GM19438 (cell line): ENCODE measurements around the gene ZNF556.
"Not testable (repeated sequence)": the region's sequence is repeated elsewhere in the genome, so short reads cannot be mapped to it uniquely, and the experiment has no call there.

Experiments
- ATAC-seq: cut with Tn5 transposase; IDR thresholded peaks from one replicate; pipeline ENCODE4 v1.9.1; 2021; ENCODE audit warnings: low read depth; ENCODE audit not compliant: unreplicated experiment

Gene ZNF556

GRCh38 chr19:2852598-2852997, 14.5 kb upstream of the ZNF556 start:
- ATAC-seq, result no peak

DNA sequence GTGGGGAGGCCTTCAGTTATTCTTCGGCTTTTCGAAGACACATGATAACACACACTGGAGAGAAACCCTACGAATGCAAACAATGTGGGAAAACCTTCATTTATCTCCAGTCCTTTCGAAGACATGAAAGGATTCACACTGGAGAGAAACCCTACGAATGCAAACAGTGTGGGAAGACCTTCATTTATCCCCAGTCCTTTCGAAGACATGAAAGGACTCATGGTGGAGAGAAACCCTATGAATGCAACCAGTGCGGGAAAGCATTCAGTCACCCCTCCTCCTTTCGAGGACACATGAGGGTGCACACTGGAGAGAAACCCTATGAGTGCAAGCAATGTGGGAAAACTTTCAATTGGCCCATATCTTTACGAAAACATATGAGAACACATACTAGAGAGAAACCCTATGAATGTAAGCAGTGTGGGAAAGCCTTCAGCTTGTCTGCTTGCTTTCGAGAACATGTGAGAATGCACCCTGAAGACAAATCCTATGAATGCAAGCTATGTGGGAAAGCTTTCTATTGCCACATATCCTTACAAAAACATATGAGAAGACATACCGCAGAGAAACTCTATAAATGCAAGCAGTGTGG, 14.0 kb upstream of the ZNF556 start:
- ATAC-seq, result no peak

DNA sequence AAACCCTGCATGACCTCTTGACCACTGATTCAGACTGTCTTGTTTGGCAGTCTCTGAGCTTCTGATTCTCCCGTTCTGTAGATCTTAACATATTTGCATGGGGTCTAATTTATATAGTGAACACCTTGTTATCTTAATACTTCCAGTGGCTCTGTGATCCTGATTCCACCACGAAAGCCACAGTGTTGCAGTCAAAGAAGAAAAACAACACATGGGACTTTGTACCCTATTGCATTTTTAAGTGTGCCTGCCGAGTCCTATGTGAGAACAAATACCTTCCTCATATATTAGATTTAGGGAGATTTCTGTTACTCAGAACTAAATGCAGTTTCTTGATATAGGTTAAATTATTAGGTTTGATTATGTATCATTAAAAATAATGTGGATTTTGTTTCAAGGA, 12.3 kb upstream of the ZNF556 start:
- no peak for ATAC-seq

DNA sequence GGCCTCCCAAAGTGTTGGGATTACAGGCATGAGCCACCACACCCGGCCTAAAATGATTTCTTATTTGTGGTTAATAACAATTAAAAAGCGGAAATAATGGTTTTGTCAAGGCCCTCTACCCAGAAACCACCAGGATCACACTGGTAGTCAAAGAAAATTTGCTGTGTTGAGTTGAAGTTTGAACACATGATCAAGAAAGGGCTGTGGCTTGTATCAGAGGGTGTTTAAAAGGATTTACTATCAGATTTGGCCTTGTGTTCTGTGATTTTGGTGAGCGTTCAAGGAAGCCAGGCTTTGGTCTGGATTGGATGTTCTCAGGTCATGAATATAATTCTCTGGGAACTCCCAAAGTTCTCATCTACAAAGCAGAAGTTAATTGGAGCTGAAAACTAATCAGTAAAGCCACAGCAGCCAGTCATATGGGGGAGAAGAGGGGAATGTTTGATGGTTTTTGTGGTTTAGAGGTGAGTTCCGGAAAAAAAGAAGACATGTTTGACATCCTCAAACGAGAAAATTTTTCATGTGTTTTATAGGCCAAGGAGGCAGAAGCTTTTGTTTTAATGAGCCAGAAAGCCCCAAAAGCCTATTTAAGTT, 10.6 kb upstream of the ZNF556 start:
- no peak for ATAC-seq

GRCh38 chr19:2858864-2859263, 8.3 kb upstream of the ZNF556 start:
- ATAC-seq, result no peak

GRCh38 chr19:2863816-2864215, 3.3 kb upstream of the ZNF556 start:
- ATAC-seq, result no peak

- ATAC-seq, result no peak
These were observed 1.6 kb upstream of the ZNF556 start for GRCh38 chr19:2865334-2866100.

DNA sequence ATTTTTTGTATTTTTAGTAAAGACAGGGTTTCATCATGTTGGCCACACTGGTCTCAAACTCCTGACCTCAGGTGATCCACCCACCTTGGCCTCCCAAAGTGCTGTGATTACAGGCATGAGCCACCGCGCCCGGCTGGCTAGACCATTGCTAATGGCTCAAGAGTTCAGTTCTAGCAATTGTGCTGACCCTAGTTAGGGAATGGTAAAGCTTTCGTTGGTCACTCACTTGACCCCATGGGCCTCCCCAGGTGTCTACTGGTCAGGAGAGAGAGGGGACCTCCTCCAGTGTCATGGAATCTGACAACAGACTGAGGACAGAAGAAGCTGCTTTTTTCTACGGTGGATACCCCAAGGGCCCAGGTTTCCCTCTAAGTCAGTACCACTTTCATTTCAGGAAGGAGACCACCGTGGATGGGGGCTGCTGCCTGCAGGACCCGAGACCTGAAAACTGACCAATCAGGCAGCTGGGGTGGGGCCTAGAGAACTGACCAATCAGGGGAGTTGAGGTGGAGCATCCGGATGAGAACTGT, 575 bp upstream of the ZNF556 start:
- ATAC-seq, result no peak

DNA sequence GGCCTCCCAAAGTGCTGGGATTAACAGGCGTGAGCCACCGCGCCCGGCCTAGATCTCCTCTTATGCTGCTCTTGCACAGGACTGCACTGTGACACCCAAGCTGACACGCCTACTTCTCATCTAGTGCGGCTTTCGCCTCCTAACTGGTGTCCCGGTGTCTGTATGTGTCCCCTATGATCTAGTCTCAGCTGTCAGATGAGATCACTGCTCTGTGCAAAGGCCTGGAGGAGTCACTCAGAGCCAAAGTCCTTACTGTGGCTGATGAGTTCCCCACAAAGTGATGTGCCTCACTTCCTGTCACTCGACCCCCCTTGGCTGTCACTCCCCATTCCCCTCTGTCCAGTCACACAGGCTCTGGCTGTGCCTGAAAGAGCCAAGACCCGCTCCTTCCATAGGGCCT, 2.5 kb downstream of the ZNF556 start:
- ATAC-seq, result no peak

- not testable (repeated sequence) for ATAC-seq
These were observed 5.0 kb downstream of the ZNF556 start for GRCh38 chr19:2872175-2872574.

- no peak for ATAC-seq
These were observed 10.5 kb downstream of the ZNF556 start for GRCh38 chr19:2877398-2878331.

- no peak for ATAC-seq
These were observed 16.7 kb downstream of the ZNF556 start for GRCh38 chr19:2883686-2884439.

DNA sequence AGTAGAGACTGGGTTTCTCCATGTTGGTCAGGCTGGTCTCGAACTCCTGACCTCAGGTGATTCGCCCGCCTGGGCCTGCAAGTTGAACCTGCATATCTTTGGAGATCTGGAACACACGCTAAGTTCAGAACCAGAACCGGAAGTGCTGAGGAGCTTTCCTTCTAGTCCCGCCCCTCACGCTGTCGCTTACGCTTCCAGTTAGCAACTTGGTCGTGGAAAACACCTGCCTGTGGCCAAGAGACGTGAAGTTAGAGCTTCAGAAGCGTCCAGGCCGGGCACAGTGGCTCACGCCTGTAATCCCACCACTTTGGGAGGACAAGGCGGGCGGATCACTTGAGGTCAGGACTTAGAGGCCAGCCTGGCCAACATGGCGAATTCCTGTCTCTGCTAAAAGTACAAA, 18.6 kb downstream of the ZNF556 start:
- ATAC-seq, result no peak

GRCh38 chr19:2887391-2887914, 20.3 kb downstream of the ZNF556 start:
- ATAC-seq, result no peak

DNA sequence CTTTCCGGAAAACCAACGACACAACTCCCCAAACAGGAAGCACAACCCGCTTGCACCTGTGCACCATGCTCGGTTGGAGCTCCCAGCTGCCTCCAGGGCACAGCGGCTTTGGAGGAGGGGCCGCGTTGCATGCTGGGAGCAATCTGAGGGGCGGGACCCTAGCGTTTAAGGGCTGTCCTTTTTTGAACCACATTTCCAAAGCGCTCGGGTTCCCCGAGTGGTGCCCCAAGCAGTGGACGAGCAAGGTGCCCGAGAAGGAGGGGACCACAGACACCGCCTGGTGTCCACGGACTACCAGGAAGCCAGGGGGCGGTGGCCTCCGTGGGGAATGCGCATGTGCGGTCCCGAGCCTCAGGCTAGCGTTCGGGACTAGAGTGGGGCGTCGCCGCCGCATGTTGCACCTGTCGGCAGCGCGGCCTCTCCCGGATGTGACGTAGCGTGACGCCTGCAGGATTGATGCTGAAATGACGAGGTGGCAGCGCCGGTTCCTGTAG, 21.6 kb downstream of the ZNF556 start:
- no peak for ATAC-seq

GRCh38 chr19:2890531-2890930, 23.4 kb downstream of the ZNF556 start:
- not testable (repeated sequence) for ATAC-seq

- no peak for ATAC-seq
These were observed 29.6 kb downstream of the ZNF556 start for GRCh38 chr19:2896694-2897093.

DNA sequence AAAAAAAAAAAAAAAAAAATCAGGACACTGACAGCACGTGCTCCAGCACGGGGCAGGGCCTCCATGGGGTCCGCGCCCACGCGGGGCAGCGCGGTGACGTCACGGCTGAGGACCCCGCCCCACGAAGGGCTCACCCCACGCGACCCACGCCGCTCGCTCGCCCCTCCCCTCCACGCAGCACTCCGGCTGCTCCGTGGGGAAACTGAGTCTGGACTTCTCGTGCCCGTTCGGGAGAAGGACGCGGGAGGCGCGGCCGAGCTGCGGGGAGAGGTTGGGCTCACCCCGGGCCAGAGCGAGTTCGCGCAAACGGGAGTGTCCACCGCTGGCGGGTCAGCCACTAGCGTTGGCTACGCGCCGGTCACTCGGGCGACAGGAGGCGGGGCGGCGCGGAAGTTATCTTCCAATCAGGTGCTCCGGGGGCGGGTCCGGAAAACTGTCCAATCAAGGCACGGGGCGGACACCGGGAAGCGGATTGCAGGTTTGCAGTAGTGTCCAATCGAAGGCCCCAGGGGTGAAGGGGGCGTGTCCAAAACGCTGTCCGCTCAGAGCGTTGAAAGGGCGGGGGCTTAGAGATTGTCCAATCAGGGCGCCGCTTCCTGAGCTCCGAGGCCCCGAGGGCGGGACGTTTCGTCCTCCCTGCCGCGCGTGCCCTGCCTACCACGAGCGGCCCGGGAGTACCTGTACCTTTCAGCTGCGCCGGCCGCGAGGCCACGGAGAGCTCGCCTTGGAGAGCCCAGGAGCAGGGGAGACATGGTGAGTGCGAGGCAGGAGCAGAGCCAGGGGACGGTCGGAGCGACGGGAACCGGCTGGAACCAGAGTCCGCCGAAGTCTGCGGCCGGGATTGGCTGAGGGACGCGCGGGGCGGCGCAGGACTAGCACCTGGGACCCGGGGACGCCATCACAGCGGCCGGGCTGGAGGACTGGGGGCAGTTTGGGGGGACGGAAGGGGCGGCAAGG, 33.4 kb downstream of the ZNF556 start, which contains the start of gene ZNF57:
TSS of gene ZNF57 (plus strand) at position 633 of the 957 bp plus-strand sequence. CDS start at position 751, 118 bp downstream.
- ATAC-seq, result peak; percentile 93
